Ishikawa (cell line): Measurements from ENCODE around the gene CAV3.

Experiments
- CEBPB ChIP-seq: IDR thresholded peaks from 2 replicates; pipeline ENCODE4 v1.6.1; 2012
- EGR1 ChIP-seq: IDR thresholded peaks from 2 replicates; pipeline ENCODE4 v1.6.1; 2012
- EP300 ChIP-seq: IDR thresholded peaks from 2 replicates; pipeline ENCODE4 v1.6.1; 2012; ENCODE audit warnings: borderline replicate concordance
- MAX ChIP-seq: IDR thresholded peaks from 2 replicates; pipeline ENCODE4 v1.6.1; 2012
- NFIC ChIP-seq: IDR thresholded peaks from 2 replicates; pipeline ENCODE4 v1.6.1; 2012
- REST ChIP-seq: IDR thresholded peaks from 2 replicates; pipeline ENCODE4 v1.6.1; 2012; ENCODE audit warnings: low read depth, mild to moderate bottlenecking
- TCF12 ChIP-seq: IDR thresholded peaks from 2 replicates; pipeline ENCODE4 v1.6.1; 2012; ENCODE audit warnings: low read depth
- USF1 ChIP-seq: IDR thresholded peaks from 2 replicates; pipeline ENCODE4 v1.6.1; 2012
- YY1 ChIP-seq: IDR thresholded peaks from 2 replicates; pipeline ENCODE4 v1.6.1; 2012; ENCODE audit warnings: low read depth

- TF ChIP-seq MAX: no peak
- TF ChIP-seq YY1: no peak
- no peak for TF ChIP-seq CEBPB
- no peak for TF ChIP-seq REST
- no peak for TF ChIP-seq NFIC
- no peak for TF ChIP-seq EGR1
- no peak for TF ChIP-seq USF1
- TF ChIP-seq EP300: no peak
- no peak for TF ChIP-seq TCF12
These were observed 9.4 kb upstream of the CAV3 start for GRCh38 chr3:8724108-8724752.
